ENCODE results near the gene RAD51B.
A peak's percentile ranks its signal among the peaks of the same experiment; 100 is the strongest.

RAD51B gene

GRCh38 chr14:68243450-68244010 lies 424.0 kb downstream of the RAD51B start:
- intact Hi-C loops (cut with DNase I), result loop anchor here (5.0 kb wide), 1 partner anchor 301 kb away; no protein-coding TSS in a partner anchor
- DNase-seq, result no peak

- DNase-seq, result no peak
These were observed 424.8 kb downstream of the RAD51B start for GRCh38 chr14:68244262-68244980.

GRCh38 chr14:68245146-68246073 lies 425.8 kb downstream of the RAD51B start:
- intact Hi-C loops (cut with DNase I), result loop anchor here (5.0 kb wide), 1 partner anchor 577 kb away; no protein-coding TSS in a partner anchor
- DNase-seq, result no peak

More at GRCh38 chr14:68244262-68244980, 424.8 kb downstream of the RAD51B start:
- intact Hi-C loops (cut with DNase I), result loop anchor here (5.0 kb wide), 1 partner anchor 302 kb away; no protein-coding TSS in a partner anchor

GRCh38 chr14:68246074-68246785 lies 426.7 kb downstream of the RAD51B start:
- no peak for DNase-seq
- intact Hi-C loops (cut with DNase I), result loop anchor here (5.0 kb wide), 1 partner anchor 576 kb away; no protein-coding TSS in a partner anchor

DNA sequence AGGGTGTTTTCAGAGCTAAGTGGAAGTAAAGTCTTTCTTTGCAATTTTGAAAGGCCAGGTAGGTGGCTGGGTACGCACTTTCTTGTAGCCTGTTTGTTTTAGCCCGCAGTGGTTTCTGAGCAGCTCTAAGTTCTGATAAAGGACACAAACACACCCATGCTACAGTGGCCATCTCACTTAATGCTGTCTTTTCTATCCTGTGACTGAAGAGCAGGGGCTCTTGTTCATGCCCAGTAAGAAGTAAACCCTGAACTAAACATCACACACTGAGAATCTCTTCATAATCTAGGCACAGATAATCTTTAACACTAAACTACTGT lies 427.2 kb downstream of the RAD51B start:
- no peak for DNase-seq

GRCh38 chr14:68247274-68247673 lies 427.7 kb downstream of the RAD51B start:
- intact Hi-C loops (cut with DNase I), result loop anchor here (5.0 kb wide), 1 partner anchor 575 kb away; no protein-coding TSS in a partner anchor
- DNase-seq, result no peak

More for the DNA sequence above, 427.2 kb downstream of the RAD51B start:
- intact Hi-C loops (cut with DNase I), result loop anchor here (5.0 kb wide), 1 partner anchor 576 kb away; no protein-coding TSS in a partner anchor

- intact Hi-C loops (cut with DNase I), result loop anchor here (5.0 kb wide), 1 partner anchor 575 kb away; no protein-coding TSS in a partner anchor
- DNase-seq, result no peak
These were observed 428.2 kb downstream of the RAD51B start for GRCh38 chr14:68247676-68248268.

DNA sequence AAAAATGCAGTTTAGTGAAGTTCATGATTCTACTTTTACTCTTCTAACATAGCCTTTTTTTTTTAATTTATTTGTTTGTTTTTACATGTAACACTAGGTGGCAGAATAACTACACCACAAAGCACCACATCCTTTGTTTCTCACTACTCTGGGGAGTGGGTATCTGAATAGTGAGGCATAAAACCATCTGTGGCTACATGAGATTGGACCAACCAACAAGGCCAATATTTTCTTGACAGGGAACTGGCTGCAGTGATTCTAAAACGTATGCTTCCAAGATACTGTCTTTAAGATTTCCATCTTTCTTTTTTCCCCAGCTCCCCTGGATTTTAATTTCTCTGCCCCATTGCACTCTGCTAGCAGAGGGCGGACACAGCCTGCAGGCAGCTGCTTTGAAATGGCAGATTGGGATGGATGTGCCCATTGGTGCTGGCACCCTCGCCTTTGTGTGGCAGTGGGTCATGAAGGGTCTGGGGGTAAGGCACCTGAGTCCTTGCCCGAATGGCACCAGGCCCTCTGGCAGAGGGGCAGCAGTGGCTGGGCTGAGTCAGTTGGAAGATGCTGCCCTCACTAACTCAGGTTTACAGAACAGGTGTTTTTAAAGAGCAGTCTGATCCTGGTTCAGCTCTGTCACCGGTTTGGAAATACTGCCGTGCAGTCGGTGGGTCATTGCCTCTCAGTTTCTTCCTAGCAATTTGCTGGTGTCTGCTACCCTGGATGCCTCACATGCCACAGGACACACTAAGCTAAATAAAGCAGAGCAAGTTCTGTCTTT lies 429.1 kb downstream of the RAD51B start:
- intact Hi-C loops (cut with DNase I), result loop anchor here (5.0 kb wide), 1 partner anchor 574 kb away; no protein-coding TSS in a partner anchor
- peak in 11 of 42 donors; percentile 2 to 53 (median 30) for DNase-seq

DNA sequence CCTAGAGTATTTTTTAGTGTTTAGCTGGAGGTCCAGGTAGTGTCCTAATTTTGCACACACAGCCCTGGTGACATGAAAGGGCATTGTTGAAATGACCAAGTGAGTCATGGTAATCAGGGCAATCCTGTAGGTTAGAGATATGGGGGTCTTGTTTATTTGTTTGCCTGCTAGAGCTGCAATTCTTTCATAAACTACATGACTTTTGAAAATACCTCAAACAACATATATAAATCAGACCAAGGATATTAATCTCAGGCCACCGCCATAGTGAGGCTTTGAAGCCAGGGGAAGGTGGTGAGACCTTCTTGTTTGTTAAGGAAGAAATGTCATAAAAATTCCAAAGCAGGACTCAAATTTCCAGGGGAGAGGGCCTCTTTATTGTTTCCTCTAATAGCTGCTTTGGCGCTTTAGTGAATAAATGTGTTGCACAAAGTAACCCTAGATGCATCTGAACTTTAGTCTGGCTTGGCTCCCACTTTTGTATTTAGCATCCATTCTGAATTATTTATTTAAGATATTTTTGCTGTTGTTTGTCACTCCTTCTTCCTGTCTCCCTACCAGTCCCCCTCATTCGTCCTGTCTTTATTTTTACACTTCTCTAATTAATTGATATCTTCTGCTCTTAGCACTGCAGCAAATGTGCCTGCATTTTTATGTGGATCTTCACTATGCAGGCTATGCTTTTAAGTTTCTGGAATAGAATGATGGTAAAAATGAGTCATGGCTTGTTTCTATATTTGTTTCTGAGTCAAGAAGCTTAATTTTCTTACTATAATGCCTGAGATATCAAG lies 430.3 kb downstream of the RAD51B start:
- intact Hi-C loops (cut with DNase I), result loop anchor here (5.0 kb wide), 1 partner anchor 572 kb away; no protein-coding TSS in a partner anchor
- no peak for DNase-seq

- no peak for DNase-seq
- intact Hi-C loops (cut with DNase I), result no loop called here
These were observed 431.6 kb downstream of the RAD51B start for GRCh38 chr14:68250927-68251768.

- no peak for DNase-seq
- intact Hi-C loops (cut with DNase I), result no loop called here
These were observed 432.2 kb downstream of the RAD51B start for GRCh38 chr14:68251769-68252100.

- intact Hi-C loops (cut with DNase I), result no loop called here
- no peak for DNase-seq
These were observed 433.7 kb downstream of the RAD51B start for GRCh38 chr14:68253160-68253780.

DNA sequence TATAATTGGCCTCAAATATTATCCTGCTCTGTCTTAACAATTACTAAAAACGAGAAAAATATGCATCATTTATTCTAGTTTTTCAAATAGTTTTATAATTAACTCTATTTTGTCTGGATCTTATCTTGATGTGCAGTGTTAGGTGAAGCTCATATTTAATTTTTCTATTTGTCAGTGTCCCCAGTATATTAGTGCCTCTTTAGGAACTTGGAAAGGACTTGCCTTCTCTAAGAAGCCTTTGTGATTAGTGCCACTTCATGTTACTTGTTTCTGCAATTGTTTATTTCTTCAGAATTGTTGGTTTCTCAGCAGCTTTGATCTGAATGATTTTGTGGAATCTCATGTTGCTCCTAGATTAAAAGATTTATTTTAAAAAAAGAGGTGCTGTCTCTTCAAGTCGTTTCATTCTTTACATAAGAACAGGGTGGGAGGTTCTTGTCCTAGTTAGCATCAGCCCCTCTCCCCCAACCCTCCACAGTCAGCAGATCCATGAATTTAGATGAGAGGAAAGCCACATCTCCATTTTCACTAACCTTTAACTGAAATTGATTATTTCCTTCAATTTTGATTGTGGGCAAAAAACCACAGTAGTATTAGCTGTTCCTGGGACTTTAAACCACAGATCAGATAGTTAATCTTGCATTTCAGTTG lies 434.4 kb downstream of the RAD51B start:
- intact Hi-C loops (cut with DNase I), result no loop called here

GRCh38 chr14:68254669-68255527 lies 435.3 kb downstream of the RAD51B start:
- intact Hi-C loops (cut with DNase I), result no loop called here
- no peak for DNase-seq

More for the DNA sequence above, 434.4 kb downstream of the RAD51B start:
- no peak for DNase-seq
